ENCODE data around the gene CMBL. TPM values are rescaled to one million over a fixed set of nuclear protein-coding genes. Genes with fewer than 3 reads are reported as not detected.
"Not testable (repeated sequence)": the region's sequence is repeated elsewhere in the genome, so short reads cannot be mapped to it uniquely, and the experiment has no call there.

The CMBL gene
- total and polyA plus RNA-seq, 2 of the 13 experiments (the other 11 are each of a cell fraction or from before 2014, with no cell fraction given), result 11.5 to 17.0 TPM

- no peak for FAIRE-seq
- POLR2A ChIA-PET, result no interaction called here
Observed at GRCh38 chr5:10348258-10348657, 40.6 kb upstream of the CMBL start.

GRCh38 chr5:10344461-10345106 lies 36.9 kb upstream of the CMBL start:
- H3K79me2 ChIP-seq (ENCODE audit: insufficient read depth, low read length); H3K27ac ChIP-seq (ENCODE audit: extremely low read length, insufficient read depth, low read length); H3K27me3 ChIP-seq (ENCODE audit: control insufficient read depth in 1 of 2, insufficient read depth in 2 of 2, low read length in 2 of 2); FAIRE-seq; H3K9ac ChIP-seq (ENCODE audit: insufficient read depth, low read depth, low read length); H3K4me1 ChIP-seq (ENCODE audit: insufficient read depth, low read length); H3K4me2 ChIP-seq (ENCODE audit: low read depth, low read length); BruUV-seq (replicated peaks); POLR2A ChIA-PET; H3K9me3 ChIP-seq (ENCODE audit: low read length); H3K4me3 ChIP-seq (replicated peaks in 1 of 3; ENCODE audit: insufficient read depth in 1 of 3, low read depth in 2 of 3, low read length in 3 of 3); H4K20me1 ChIP-seq (ENCODE audit: insufficient read depth, low read length); in situ Hi-C loops (cut with HindIII; ENCODE audit: extremely low pct_ligation_motif_present, low pct_unique_long_range_greater_than_20kb); CTCF ChIA-PET (ENCODE audit: low intra/inter-chr PET ratio, low total read pairs); intact Hi-C loops (cut with micrococcal nuclease; ENCODE audit: unreplicated experiment); DNase-seq (ENCODE audit: low spot score); H3K36me3 ChIP-seq (replicated peaks in 1 of 2; ENCODE audit: control insufficient read depth in 1 of 2, insufficient read depth in 2 of 2, low read length in 2 of 2); H2AFZ ChIP-seq (ENCODE audit: low read length); ATAC-seq: not testable (repeated sequence)
- 98% methylated on average over 5 of the region's 5 CpGs for WGBS (ENCODE audit: low lambda C conversion rate)

More at GRCh38 chr5:10348258-10348657, 40.6 kb upstream of the CMBL start:
- Histone ChIP-seq H3K79me2 (ENCODE audit: insufficient read depth, low read length) (peaks cover 5% of the 10 kb centered on the region), H3K4me1 (ENCODE audit: insufficient read depth, low read length) (peaks cover 15% of the 10 kb centered on the region), H2AFZ (ENCODE audit: low read length) (no peak overlapping the region), H3K27ac (ENCODE audit: extremely low read length, insufficient read depth, low read length) (no peak overlapping the region), H4K20me1 (ENCODE audit: insufficient read depth, low read length) (no peaks in the 10 kb centered on the region), H3K4me3 (replicated peaks in 1 of 3; ENCODE audit: insufficient read depth in 1 of 3, low read depth in 2 of 3, low read length in 3 of 3) (no peak overlapping the region), H3K36me3 (replicated peaks in 1 of 2; ENCODE audit: control insufficient read depth in 1 of 2, insufficient read depth in 2 of 2, low read length in 2 of 2) (no peaks in the 10 kb centered on the region), H3K9ac (ENCODE audit: insufficient read depth, low read depth, low read length) (no peak overlapping the region), H3K27me3 (ENCODE audit: control insufficient read depth in 1 of 2, insufficient read depth in 2 of 2, low read length in 2 of 2) (no peaks in the 10 kb centered on the region; a peak in 1 of 5 replicates), H3K9me3 (ENCODE audit: low read length) (no peaks in the 10 kb centered on the region), H3K4me2 (ENCODE audit: low read depth, low read length) (no peak overlapping the region)
- 75% methylated on average over 2 of the region's 2 CpGs for WGBS (ENCODE audit: low lambda C conversion rate)
- in situ Hi-C loops (cut with HindIII; ENCODE audit: extremely low pct_ligation_motif_present, low pct_unique_long_range_greater_than_20kb) (no loop called here), intact Hi-C loops (cut with micrococcal nuclease; ENCODE audit: unreplicated experiment) (no loop called here)
- TF ChIP-seq ZKSCAN1 (IDR thresholded peaks at IDR 0.05; ENCODE audit: low read length) (peak; percentile 84), SYNCRIP (IDR thresholded peaks at IDR 0.05; ENCODE audit: insufficient read depth, low read depth, low read length) (no peak), PHF21A (CRISPR knock-in tag; IDR thresholded peaks at IDR 0.05) (no peak), HOMEZ (CRISPR knock-in tag; IDR thresholded peaks at IDR 0.05; ENCODE audit: low read depth) (no peak), TEAD2 (CRISPR knock-in tag; IDR thresholded peaks at IDR 0.05) (no peak)
- BruUV-seq (replicated peaks), result no TSS peak
- CTCF ChIA-PET (ENCODE audit: low intra/inter-chr PET ratio, low total read pairs), result no interaction called here
- ATAC-seq (no peak), DNase-seq (ENCODE audit: low spot score) (no peak)

All from HepG2 (cell line).